MM.1S (cell line): Measurements from ENCODE around the gene RAB38.

Experiments used
- DNase-seq: peaks from one replicate; pipeline ENCODE4 v3.0.0-alpha.2; 2015
- H2AFZ ChIP-seq: fragments of 300-600 bp; sonication (generic); 2 replicates; pipeline ENCODE4 v1.6.0; 2016; ENCODE audit warnings: antibody characterized with exemption, low read length
- H3F3A ChIP-seq: fragments of 300-600 bp; sonication (generic); 2 replicates; pipeline ENCODE4 v1.6.1; 2016; ENCODE audit warnings: mild to moderate bottlenecking, antibody characterized with exemption, low read length, moderate library complexity, mixed read lengths; ENCODE audit not compliant: insufficient read depth
- H3K27ac ChIP-seq: fragments of 300-600 bp; sonication (generic); 2 replicates; pipeline ENCODE4 v1.5.1; 2016; ENCODE audit warnings: mild to moderate bottlenecking, low read length
- H3K27me3 ChIP-seq: fragments of 300-600 bp; sonication (generic); replicated peaks from 2 replicates; pipeline ENCODE4 v1.6.0; 2016; ENCODE audit warnings: low read length; ENCODE audit not compliant: insufficient read depth
- H3K36me3 ChIP-seq: fragments of 300-600 bp; sonication (generic); replicated peaks from 2 replicates; pipeline ENCODE4 v1.6.1; 2016; ENCODE audit warnings: mild to moderate bottlenecking, low read length, mixed read lengths; ENCODE audit not compliant: insufficient read depth
- H3K4me1 ChIP-seq: fragments of 300-600 bp; sonication (generic); 2 replicates; pipeline ENCODE4 v1.6.1; 2016; ENCODE audit warnings: low read length, mixed read lengths
- H3K4me2 ChIP-seq: fragments of 300-600 bp; sonication (generic); 2 replicates; pipeline ENCODE4 v1.6.0; 2016; ENCODE audit warnings: low read depth, low read length
- H3K4me3 ChIP-seq: fragments of 300-600 bp; sonication (generic); 2 replicates; pipeline ENCODE4 v1.5.1; 2016; ENCODE audit warnings: low read length, mixed read lengths
- H3K79me2 ChIP-seq: fragments of 300-600 bp; sonication (generic); 2 replicates; pipeline ENCODE4 v1.6.1; 2016; ENCODE audit warnings: mixed run types, low read length, mixed read lengths
- H3K9ac ChIP-seq: fragments of 300-600 bp; sonication (generic); 2 replicates; pipeline ENCODE4 v1.6.1; 2016; ENCODE audit warnings: low read length, mixed read lengths
- H3K9me2 ChIP-seq: fragments of 300-600 bp; sonication (generic); replicated peaks from 2 replicates; pipeline ENCODE4 v1.6.1; 2016; ENCODE audit warnings: mild to moderate bottlenecking, low read length, mixed read lengths; ENCODE audit not compliant: insufficient read depth
- H3K9me3 ChIP-seq: fragments of 300-600 bp; sonication (generic); replicated peaks from 2 replicates; pipeline ENCODE4 v1.6.1; 2016; ENCODE audit warnings: mild to moderate bottlenecking, low read length, mixed read lengths; ENCODE audit not compliant: insufficient read depth
- H4K20me1 ChIP-seq: fragments of 300-600 bp; sonication (generic); 2 replicates; pipeline ENCODE4 v1.6.1; 2016; ENCODE audit warnings: mild to moderate bottlenecking, low read length, moderate library complexity, mixed read lengths; ENCODE audit not compliant: insufficient read depth
- EZH2 ChIP-seq: fragments of 300-600 bp; sonication (generic); optimal IDR thresholded peaks from 2 replicates; pipeline ENCODE3; 2017; ENCODE audit warnings: low read depth, mild to moderate bottlenecking, antibody characterized with exemption, low read length, mixed read lengths
- EZH2phosphoT487 ChIP-seq: fragments of 300-600 bp; sonication (generic); IDR thresholded peaks from 2 replicates; pipeline ENCODE4 v1.6.1; 2018; ENCODE audit warnings: antibody characterized with exemption, low read length
- TF ChIP-seq, protein P1 (sequence below): fragments of 300-600 bp; sonication (generic); IDR thresholded peaks from 2 replicates; pipeline ENCODE4 v1.5.1; 2016; ENCODE audit warnings: antibody characterized with exemption, low read length, mixed read lengths

Gene RAB38

DNA sequence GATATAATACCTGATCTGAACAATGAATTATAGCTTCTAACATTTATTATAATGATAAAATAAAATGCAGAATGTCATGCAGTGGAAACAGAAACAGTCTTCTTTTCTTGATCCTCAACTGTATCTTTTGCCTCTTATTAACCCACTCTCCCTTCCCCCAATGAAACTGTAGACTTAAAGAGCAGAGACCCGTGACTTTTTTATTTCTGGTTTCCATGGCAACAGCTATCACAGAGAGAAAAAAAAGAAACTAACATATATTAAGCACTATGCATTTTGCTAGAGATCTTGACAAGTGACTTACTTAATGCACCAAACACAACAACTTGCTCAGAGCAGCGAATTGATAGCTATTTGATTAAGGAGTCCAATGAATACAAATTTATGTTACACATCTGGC, 69.3 kb downstream of the RAB38 start:
- no peak overlapping the region for H3K4me2 ChIP-seq
- TF ChIP-seq EZH2phosphoT487: no peak
- TF ChIP-seq, protein P1, sequence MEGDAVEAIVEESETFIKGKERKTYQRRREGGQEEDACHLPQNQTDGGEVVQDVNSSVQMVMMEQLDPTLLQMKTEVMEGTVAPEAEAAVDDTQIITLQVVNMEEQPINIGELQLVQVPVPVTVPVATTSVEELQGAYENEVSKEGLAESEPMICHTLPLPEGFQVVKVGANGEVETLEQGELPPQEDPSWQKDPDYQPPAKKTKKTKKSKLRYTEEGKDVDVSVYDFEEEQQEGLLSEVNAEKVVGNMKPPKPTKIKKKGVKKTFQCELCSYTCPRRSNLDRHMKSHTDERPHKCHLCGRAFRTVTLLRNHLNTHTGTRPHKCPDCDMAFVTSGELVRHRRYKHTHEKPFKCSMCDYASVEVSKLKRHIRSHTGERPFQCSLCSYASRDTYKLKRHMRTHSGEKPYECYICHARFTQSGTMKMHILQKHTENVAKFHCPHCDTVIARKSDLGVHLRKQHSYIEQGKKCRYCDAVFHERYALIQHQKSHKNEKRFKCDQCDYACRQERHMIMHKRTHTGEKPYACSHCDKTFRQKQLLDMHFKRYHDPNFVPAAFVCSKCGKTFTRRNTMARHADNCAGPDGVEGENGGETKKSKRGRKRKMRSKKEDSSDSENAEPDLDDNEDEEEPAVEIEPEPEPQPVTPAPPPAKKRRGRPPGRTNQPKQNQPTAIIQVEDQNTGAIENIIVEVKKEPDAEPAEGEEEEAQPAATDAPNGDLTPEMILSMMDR: no peak
- TF ChIP-seq EZH2: no peak
- H3K4me1 ChIP-seq: no peaks in the 10 kb centered on the region

DNA sequence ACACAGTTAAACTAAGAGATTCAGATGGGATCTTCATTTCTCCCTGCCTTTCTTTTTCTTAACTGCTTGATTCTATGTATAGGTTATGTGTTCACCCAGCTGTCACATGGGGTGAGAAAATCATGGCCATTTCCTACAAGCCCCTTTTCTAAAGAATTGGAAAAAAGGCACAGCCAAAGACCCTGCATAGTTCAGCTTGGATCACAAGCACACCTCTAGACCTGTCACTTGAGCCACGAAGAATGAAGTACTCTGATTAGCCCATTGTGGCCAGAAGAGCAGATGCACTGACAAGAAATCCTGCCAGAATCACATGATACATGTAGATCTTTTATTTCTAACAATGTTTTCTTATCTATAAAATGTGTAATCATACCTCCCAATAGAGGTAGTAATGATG, 69.7 kb downstream of the RAB38 start:
- no peaks in the 10 kb centered on the region for H3K36me3 ChIP-seq
- H3F3A ChIP-seq: no peaks in the 10 kb centered on the region
- TF ChIP-seq EZH2phosphoT487 (no peak), EZH2 (no peak)
- TF ChIP-seq, protein P1: no peak
- no peak overlapping the region for H3K4me3 ChIP-seq
- H3K9ac ChIP-seq: no peak overlapping the region
- H3K4me2 ChIP-seq: no peak overlapping the region
- H3K79me2 ChIP-seq: no peaks in the 10 kb centered on the region
- H2AFZ ChIP-seq: no peak overlapping the region
- H3K9me3 ChIP-seq: no peaks in the 10 kb centered on the region
- H3K4me1 ChIP-seq: no peaks in the 10 kb centered on the region
- H3K9me2 ChIP-seq: no peaks in the 10 kb centered on the region
- no peaks in the 10 kb centered on the region for H3K27me3 ChIP-seq
- no peaks in the 10 kb centered on the region for H4K20me1 ChIP-seq
- no peak overlapping the region for H3K27ac ChIP-seq
- no peak for DNase-seq

More for the DNA sequence above, 69.3 kb downstream of the RAB38 start:
- H3K4me3 ChIP-seq: no peak overlapping the region
- H3K9me2 ChIP-seq: no peaks in the 10 kb centered on the region
- no peak overlapping the region for H3K9ac ChIP-seq
- H2AFZ ChIP-seq: no peak overlapping the region
- H3K27me3 ChIP-seq: no peaks in the 10 kb centered on the region
- no peak for DNase-seq
- H3K36me3 ChIP-seq: no peaks in the 10 kb centered on the region
- no peak overlapping the region for H3K27ac ChIP-seq
- no peaks in the 10 kb centered on the region for H3F3A ChIP-seq
- H4K20me1 ChIP-seq: no peaks in the 10 kb centered on the region
- H3K9me3 ChIP-seq: no peaks in the 10 kb centered on the region
- no peaks in the 10 kb centered on the region for H3K79me2 ChIP-seq

DNA sequence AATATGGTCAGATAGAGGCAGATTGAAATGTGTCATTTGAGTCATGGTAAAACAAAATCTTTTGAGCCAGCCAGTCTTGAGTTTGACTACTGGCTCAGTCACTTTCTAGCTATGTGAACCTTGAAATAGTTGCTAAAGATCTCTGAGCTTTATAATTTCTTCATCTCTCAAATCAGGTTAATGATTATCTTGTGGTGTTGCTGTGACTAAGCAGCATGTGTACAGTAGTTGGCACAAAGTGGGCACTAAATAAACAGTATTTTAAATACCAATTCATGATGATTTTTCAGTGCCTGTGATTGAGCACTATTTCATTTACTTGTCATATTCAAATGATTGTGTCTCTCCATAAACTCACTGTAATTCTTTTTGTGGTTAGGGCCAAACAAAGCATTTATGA, 70.8 kb downstream of the RAB38 start:
- no peaks in the 10 kb centered on the region for H3K9me2 ChIP-seq
- TF ChIP-seq, protein P1: no peak
- TF ChIP-seq EZH2phosphoT487: no peak
- TF ChIP-seq EZH2: no peak
- no peak overlapping the region for H3K4me2 ChIP-seq
- H3K79me2 ChIP-seq: no peaks in the 10 kb centered on the region
- H3F3A ChIP-seq: no peaks in the 10 kb centered on the region
- H4K20me1 ChIP-seq: no peaks in the 10 kb centered on the region
- no peak for DNase-seq
- H3K9me3 ChIP-seq: no peaks in the 10 kb centered on the region
- H3K9ac ChIP-seq: no peak overlapping the region
- no peaks in the 10 kb centered on the region for H3K36me3 ChIP-seq
- H3K4me3 ChIP-seq: no peak overlapping the region
- H2AFZ ChIP-seq: no peak overlapping the region
- no peak overlapping the region for H3K27ac ChIP-seq
- H3K4me1 ChIP-seq: no peaks in the 10 kb centered on the region
- H3K27me3 ChIP-seq: no peaks in the 10 kb centered on the region
